CD14-positive monocyte (primary cell): Measurements from ENCODE around the gene KCNT2. TPM values are rescaled to one million over a fixed set of nuclear protein-coding genes. Genes with fewer than 3 reads are reported as not detected.

Experiments
- DNase-seq, 3 donors: peaks; one replicate each; pipeline ENCODE4 v3.0.0-alpha.2; 2011 to 2022
- H2AFZ ChIP-seq: 2 replicates; pipeline ENCODE4 v1.6.0; 2012; ENCODE audit warnings: mild to moderate bottlenecking, low read depth, low read length, inconsistent platforms; ENCODE audit not compliant: insufficient read depth, poor library complexity, severe bottlenecking
- H3K27ac ChIP-seq, 2 donors: 1 replicate in 1 of 2; 2 replicates in 1 of 2; pipeline ENCODE4 v1.5.1; 2012 to 2013; ENCODE audit warnings: low read length in 2 of 2, control low read depth in 1 of 2, inconsistent platforms in 1 of 2, low read depth in 1 of 2, mild to moderate bottlenecking in 1 of 2
- H3K27me3 ChIP-seq, 2 donors: one replicate each; pipeline versions ENCODE4 v1.6.0 to v1.6.1; 2011 to 2013; ENCODE audit warnings: low read length in 2 of 2; ENCODE audit not compliant: control insufficient read depth in 2 of 2, insufficient read depth in 2 of 2
- H3K36me3 ChIP-seq, 2 donors: replicated peaks in 1 of 2; 1 replicate in 1 of 2; 2 replicates in 1 of 2; pipeline versions ENCODE4 v1.5.1 to v1.6.1; 2012 to 2013; ENCODE audit warnings: low read length in 2 of 2, control low read depth in 1 of 2, inconsistent platforms in 1 of 2, mild to moderate bottlenecking in 1 of 2; ENCODE audit not compliant: insufficient read depth in 2 of 2, control insufficient read depth in 1 of 2
- H3K4me1 ChIP-seq, 2 donors: 1 replicate in 1 of 2; 2 replicates in 1 of 2; pipeline versions ENCODE4 v1.5.1 to v1.6.1; 2012 to 2013; ENCODE audit warnings: low read length in 2 of 2, control low read depth in 1 of 2, inconsistent platforms in 1 of 2, mild to moderate bottlenecking in 1 of 2, moderate library complexity in 1 of 2; ENCODE audit not compliant: insufficient read depth in 2 of 2, control insufficient read depth in 1 of 2
- H3K4me2 ChIP-seq: replicated peaks from 2 replicates; pipeline ENCODE3; 2012; ENCODE audit warnings: low read length, moderate library complexity, mild to moderate bottlenecking; ENCODE audit not compliant: poor library complexity, severe bottlenecking; ENCODE audit errors: extremely low read depth
- H3K4me3 ChIP-seq, 3 experiments: fragments of 200-600 bp in 1 of 3; sonication (generic) in 1 of 3; replicated peaks in 1 of 3; 1 replicate in 2 of 3; 2 replicates in 1 of 3; pipeline ENCODE4 v1.5.1; 2011 to 2013; ENCODE audit warnings: low read length in 3 of 3, mild to moderate bottlenecking in 3 of 3, control low read depth in 2 of 3, low read depth in 2 of 3, inconsistent platforms in 1 of 3, moderate library complexity in 1 of 3
- H3K79me2 ChIP-seq: 2 replicates; pipeline ENCODE4 v1.6.0; 2012; ENCODE audit warnings: mild to moderate bottlenecking, control low read depth, inconsistent platforms, low read length, moderate library complexity; ENCODE audit not compliant: insufficient read depth
- H3K9ac ChIP-seq: 2 replicates; pipeline ENCODE4 v1.6.0; 2017; ENCODE audit warnings: low read length, mild to moderate bottlenecking; ENCODE audit not compliant: insufficient read depth, poor library complexity, severe bottlenecking
- H3K9me3 ChIP-seq, 2 donors: replicated peaks in 1 of 2; 1 replicate in 1 of 2; 2 replicates in 1 of 2; pipeline versions ENCODE4 v1.5.1 to v1.6.1; 2012 to 2013; ENCODE audit warnings: low read length in 2 of 2, control low read depth in 1 of 2; ENCODE audit not compliant: control insufficient read depth in 1 of 2, insufficient read depth in 1 of 2
- H4K20me1 ChIP-seq: 2 replicates; pipeline ENCODE4 v1.6.0; 2012; ENCODE audit warnings: mild to moderate bottlenecking, low read length, control low read depth, moderate library complexity; ENCODE audit not compliant: insufficient read depth
- H3K27ac Mint-ChIP-seq, 7 donors: one replicate each; pipeline ENCODE4 v1.8.0; 2020; ENCODE audit warnings: mild to moderate bottlenecking in 7 of 7, mixed read lengths in 7 of 7, moderate library complexity in 6 of 7, inconsistent platforms in 2 of 7
- H3K27me3 Mint-ChIP-seq, 3 donors: one replicate each; pipeline ENCODE4 v1.8.0; 2021 to 2022; ENCODE audit warnings: low read depth in 3 of 3, mild to moderate bottlenecking in 3 of 3, mixed read lengths in 3 of 3, moderate library complexity in 3 of 3, inconsistent platforms in 1 of 3
- H3K36me3 Mint-ChIP-seq, 2 donors: one replicate each; pipeline ENCODE4 v1.8.0; 2020; ENCODE audit warnings: mixed read lengths in 2 of 2, inconsistent platforms in 1 of 2, mild to moderate bottlenecking in 1 of 2
- H3K4me1 Mint-ChIP-seq: one replicate; pipeline ENCODE4 v1.8.0; 2020; ENCODE audit warnings: mild to moderate bottlenecking, mixed read lengths
- H3K4me3 Mint-ChIP-seq, 2 donors: one replicate each; pipeline ENCODE4 v1.8.0; 2020; ENCODE audit warnings: mild to moderate bottlenecking in 2 of 2, mixed read lengths in 2 of 2, moderate library complexity in 1 of 2
- H3K9me3 Mint-ChIP-seq, 7 donors: one replicate each; pipeline ENCODE4 v1.8.0; 2020 to 2022; ENCODE audit warnings: mixed read lengths in 7 of 7, mild to moderate bottlenecking in 6 of 7, moderate library complexity in 6 of 7, inconsistent platforms in 2 of 7
- WGBS: methylation state at CpG from one replicate; pipeline ENCODE4 v1.1.5; 2013; ENCODE audit warnings: missing lambda C conversion rate; ENCODE audit not compliant: insufficient coverage; 5-methylcytosine and 5-hydroxymethylcytosine counted together
- intact Hi-C, 2 donors: fragments of 100-400 bp; cut with micrococcal nuclease; formaldehyde crosslinking; loops; one replicate each; pipeline versions ENCODE4 v1.15.0 to v1.15.1; 2023
- polyA plus RNA-seq, 3 donors: library from polyadenylated mRNA; depleted of rRNA in 1 of 3; unstranded in 2 of 3; stranded (reverse) in 1 of 3; fragments of 300-500 nt in 2 of 3; fragments of >200 nt in 1 of 3; fragmentation: Illumina TruSeq in 2 of 3; gene quantifications; 1 replicate in 2 of 3; 2 replicates in 1 of 3; pipeline ENCODE4 v1.2.3, GENCODE V29; 2012 to 2021
- TF ChIP-seq, protein P1 (sequence below): fragments of 200-600 bp; IDR thresholded peaks from one replicate; pipeline ENCODE4 v1.8.0; 2022; ENCODE audit warnings: antibody characterized with exemption, mild to moderate bottlenecking

The KCNT2 gene
- polyA plus RNA-seq, 3 donors, result not detected

- Mint-ChIP-seq H3K27ac (no peak overlapping the region), H3K4me1 (no peaks in the 10 kb centered on the region), H3K4me3 (no peak overlapping the region), H3K36me3 (no peaks in the 10 kb centered on the region), H3K27me3 (no peaks in the 10 kb centered on the region), H3K9me3 (peaks cover 0 to 11% (median 3%) of the 10 kb centered on the region in 7 donors)
- H3K9ac ChIP-seq, result no peak overlapping the region
- H3K4me3 ChIP-seq, result no peak overlapping the region
- peaks cover 0 to 3% of the 10 kb centered on the region in 2 donors for H3K9me3 ChIP-seq
- H3K4me1 ChIP-seq, result no peaks in the 10 kb centered on the region
- no peak for DNase-seq
- no peak overlapping the region for H2AFZ ChIP-seq
- no peaks in the 10 kb centered on the region for H3K36me3 ChIP-seq
- H3K4me2 ChIP-seq, result no peak overlapping the region
- no peaks in the 10 kb centered on the region for H4K20me1 ChIP-seq
- no peaks in the 10 kb centered on the region for H3K79me2 ChIP-seq
- TF ChIP-seq, protein P1, sequence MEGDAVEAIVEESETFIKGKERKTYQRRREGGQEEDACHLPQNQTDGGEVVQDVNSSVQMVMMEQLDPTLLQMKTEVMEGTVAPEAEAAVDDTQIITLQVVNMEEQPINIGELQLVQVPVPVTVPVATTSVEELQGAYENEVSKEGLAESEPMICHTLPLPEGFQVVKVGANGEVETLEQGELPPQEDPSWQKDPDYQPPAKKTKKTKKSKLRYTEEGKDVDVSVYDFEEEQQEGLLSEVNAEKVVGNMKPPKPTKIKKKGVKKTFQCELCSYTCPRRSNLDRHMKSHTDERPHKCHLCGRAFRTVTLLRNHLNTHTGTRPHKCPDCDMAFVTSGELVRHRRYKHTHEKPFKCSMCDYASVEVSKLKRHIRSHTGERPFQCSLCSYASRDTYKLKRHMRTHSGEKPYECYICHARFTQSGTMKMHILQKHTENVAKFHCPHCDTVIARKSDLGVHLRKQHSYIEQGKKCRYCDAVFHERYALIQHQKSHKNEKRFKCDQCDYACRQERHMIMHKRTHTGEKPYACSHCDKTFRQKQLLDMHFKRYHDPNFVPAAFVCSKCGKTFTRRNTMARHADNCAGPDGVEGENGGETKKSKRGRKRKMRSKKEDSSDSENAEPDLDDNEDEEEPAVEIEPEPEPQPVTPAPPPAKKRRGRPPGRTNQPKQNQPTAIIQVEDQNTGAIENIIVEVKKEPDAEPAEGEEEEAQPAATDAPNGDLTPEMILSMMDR, result no peak
- intact Hi-C loops, result no loop called here
- no peaks in the 10 kb centered on the region for H3K27me3 ChIP-seq
- no peak overlapping the region for H3K27ac ChIP-seq
Measured at GRCh38 chr1:196295766-196296165, 312.5 kb downstream of the KCNT2 start.

GRCh38 chr1:196278816-196279215 is 329.4 kb downstream of the KCNT2 start:
- H3K9ac ChIP-seq, result no peak overlapping the region
- H3K4me3 Mint-ChIP-seq, result no peak overlapping the region
- no peak overlapping the region for H3K4me2 ChIP-seq
- no peaks in the 10 kb centered on the region for H3K27me3 Mint-ChIP-seq
- no peak overlapping the region for H2AFZ ChIP-seq
- TF ChIP-seq, protein P1, result no peak
- 81% methylated on average over 2 of the region's 3 CpGs for WGBS
- no peaks in the 10 kb centered on the region for H3K4me1 Mint-ChIP-seq
- no peaks in the 10 kb centered on the region for H3K27me3 ChIP-seq
- no peaks in the 10 kb centered on the region for H3K36me3 Mint-ChIP-seq
- H3K36me3 ChIP-seq, result no peaks in the 10 kb centered on the region
- no peaks in the 10 kb centered on the region for H4K20me1 ChIP-seq
- peaks cover 0 to 6% (median 0%) of the 10 kb centered on the region in 7 donors for H3K9me3 Mint-ChIP-seq
- H3K4me3 ChIP-seq, result no peak overlapping the region
- no peak for DNase-seq
- H3K27ac ChIP-seq, result no peak overlapping the region
- H3K9me3 ChIP-seq, result no peaks in the 10 kb centered on the region
- H3K27ac Mint-ChIP-seq, result no peak overlapping the region
- no peaks in the 10 kb centered on the region for H3K4me1 ChIP-seq
- intact Hi-C loops, result no loop called here
- H3K79me2 ChIP-seq, result no peaks in the 10 kb centered on the region
